ENCODE measurements around the gene EMC9.

DNA sequence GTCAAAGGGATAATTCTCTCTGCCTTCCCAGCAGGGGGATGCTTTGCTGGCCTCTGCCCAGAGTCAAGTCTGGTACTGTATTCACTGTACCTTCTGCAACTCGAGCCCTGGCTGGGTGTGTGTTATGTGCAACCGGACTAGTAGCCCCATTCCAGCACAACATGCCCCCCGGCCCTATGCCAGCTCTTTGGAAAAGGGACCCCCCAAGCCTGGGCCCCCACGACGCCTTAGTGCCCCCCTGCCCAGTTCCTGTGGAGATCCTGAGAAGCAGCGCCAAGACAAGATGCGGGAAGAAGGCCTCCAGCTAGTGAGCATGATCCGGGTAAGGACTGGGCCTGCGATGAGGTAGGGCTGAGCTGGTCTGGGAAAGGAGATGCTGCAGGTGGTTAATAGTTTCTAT lies 9.2 kb upstream of the EMC9 start:
- TF ChIP-seq, protein P1, sequence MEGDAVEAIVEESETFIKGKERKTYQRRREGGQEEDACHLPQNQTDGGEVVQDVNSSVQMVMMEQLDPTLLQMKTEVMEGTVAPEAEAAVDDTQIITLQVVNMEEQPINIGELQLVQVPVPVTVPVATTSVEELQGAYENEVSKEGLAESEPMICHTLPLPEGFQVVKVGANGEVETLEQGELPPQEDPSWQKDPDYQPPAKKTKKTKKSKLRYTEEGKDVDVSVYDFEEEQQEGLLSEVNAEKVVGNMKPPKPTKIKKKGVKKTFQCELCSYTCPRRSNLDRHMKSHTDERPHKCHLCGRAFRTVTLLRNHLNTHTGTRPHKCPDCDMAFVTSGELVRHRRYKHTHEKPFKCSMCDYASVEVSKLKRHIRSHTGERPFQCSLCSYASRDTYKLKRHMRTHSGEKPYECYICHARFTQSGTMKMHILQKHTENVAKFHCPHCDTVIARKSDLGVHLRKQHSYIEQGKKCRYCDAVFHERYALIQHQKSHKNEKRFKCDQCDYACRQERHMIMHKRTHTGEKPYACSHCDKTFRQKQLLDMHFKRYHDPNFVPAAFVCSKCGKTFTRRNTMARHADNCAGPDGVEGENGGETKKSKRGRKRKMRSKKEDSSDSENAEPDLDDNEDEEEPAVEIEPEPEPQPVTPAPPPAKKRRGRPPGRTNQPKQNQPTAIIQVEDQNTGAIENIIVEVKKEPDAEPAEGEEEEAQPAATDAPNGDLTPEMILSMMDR (IDR thresholded peaks at IDR 0.05) = no peak
- TF ChIP-seq POLR2A (IDR thresholded peaks at IDR 0.05) = no peak
